Bronchial epithelial cell (primary cell): Measurements from ENCODE around the gene CALML3. TPM values are rescaled to one million over a fixed set of nuclear protein-coding genes. Genes with fewer than 3 reads are reported as not detected.

ENCODE experiments used
- DNase-seq: peaks from one replicate; pipeline ENCODE4 v3.0.0-alpha.2; 2010; ENCODE audit warnings: low read depth
- FAIRE-seq: peaks from 2 replicates; lab custom pipeline; 2011; peaks lifted over from hg19 to GRCh38; lab: Jason Lieb, UNC
- H3K27me3 ChIP-seq: 2 replicates; pipeline ENCODE4 v1.5.1; 2011; ENCODE audit warnings: low read length; ENCODE audit not compliant: control insufficient read depth, insufficient read depth
- H3K36me3 ChIP-seq: 2 replicates; pipeline ENCODE4 v1.5.1; 2011; ENCODE audit warnings: low read length; ENCODE audit not compliant: control insufficient read depth, insufficient read depth
- H3K4me3 ChIP-seq: 2 replicates; pipeline ENCODE4 v1.5.1; 2011; ENCODE audit warnings: mild to moderate bottlenecking, low read depth, low read length, control low read depth
- CTCF ChIP-seq: IDR thresholded peaks from 2 replicates; pipeline ENCODE4 v1.5.1; 2011; ENCODE audit warnings: mild to moderate bottlenecking, moderate library complexity, low read length, control low read depth, inconsistent platforms; ENCODE audit not compliant: insufficient read depth, severe bottlenecking
- total RNA-seq: library from RNA; depleted of rRNA; stranded (reverse); fragments of >200 nt; gene quantifications from 2 replicates; pipeline ENCODE4 v1.2.1, GENCODE V29; 2014

The CALML3 gene
- total RNA-seq, 1 donor from 2014 or later: 0.53 TPM

DNA sequence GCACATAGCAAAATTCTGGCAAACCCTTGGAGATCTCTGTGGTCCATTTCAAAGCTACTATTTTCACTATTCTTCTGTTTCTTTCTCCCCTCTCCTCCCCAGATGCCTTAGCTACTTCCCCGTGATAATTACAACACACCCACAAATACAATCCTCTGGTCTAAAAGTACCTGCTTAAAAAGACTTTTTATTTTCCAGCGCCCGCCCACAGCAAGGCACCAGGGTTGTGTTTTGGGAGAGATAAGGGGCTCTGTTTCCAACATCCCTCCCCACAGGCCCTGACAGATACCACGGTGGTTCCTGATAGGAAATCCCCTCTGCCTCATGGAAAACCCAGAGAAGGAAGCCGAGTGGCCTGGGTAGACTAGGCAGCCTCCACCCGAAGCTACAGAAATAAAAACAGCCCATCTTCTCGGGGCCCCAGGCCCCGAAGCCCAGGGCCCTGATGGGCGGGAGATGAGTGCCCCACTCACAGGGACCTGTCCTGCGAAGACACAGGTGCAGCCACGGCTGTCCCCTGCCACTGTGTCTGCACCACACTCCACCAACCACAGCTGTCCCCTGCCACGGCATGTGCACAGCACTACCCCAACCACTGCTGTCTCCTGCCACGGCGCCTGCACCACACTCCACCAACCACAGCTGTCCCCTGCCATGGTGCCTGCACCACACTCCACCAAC is 45.1 kb upstream of the CALML3 start:
- DNase-seq (no peak), FAIRE-seq (no peak)
- Histone ChIP-seq H3K4me3 (no peak overlapping the region), H3K27me3 (no peaks in the 10 kb centered on the region), H3K36me3 (no peaks in the 10 kb centered on the region)
- no peak for TF ChIP-seq CTCF

DNA sequence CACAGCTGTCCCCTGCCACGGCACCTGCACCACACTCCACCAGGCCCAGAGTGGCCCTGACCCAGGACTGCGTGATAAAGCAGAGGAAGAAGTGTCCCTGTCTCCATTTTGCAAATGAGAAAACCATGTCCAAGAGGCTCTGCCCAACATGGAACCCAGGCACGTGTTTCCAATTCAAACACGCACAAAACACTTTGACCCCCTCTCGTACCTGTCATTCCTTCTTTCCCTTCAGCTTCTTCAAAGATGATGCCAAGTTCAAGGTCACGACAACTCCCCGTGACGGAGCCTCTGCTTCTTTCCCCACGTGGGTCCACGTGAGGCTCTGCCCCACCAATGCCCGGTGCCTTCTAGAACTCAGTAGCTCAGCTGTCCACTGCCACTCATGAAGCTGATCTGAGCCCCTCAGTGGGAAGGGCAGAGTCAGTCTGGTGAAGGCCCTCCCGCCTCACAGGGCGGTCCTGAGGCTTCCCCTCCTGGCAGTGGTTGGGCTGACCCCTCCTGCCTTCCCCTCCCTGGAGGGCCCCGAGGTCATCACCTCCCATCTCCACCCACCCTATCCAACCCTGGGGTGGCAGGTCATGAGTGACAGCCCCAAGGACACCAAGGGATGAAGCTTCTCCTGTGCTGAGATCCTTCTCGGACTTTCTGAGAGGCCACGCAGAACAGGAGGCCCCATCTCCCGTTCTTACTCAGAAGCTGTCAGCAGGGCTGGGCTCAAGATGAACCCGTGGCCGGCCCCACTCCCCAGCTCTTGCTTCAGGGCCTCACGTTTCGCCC is 44.4 kb upstream of the CALML3 start:
- Histone ChIP-seq H3K4me3 (no peak overlapping the region), H3K27me3 (no peaks in the 10 kb centered on the region), H3K36me3 (no peaks in the 10 kb centered on the region)
- TF ChIP-seq CTCF: no peak
- peak; percentile 58 for FAIRE-seq
- DNase-seq: no peak

GRCh38 chr10:5481121-5481520 is 43.6 kb upstream of the CALML3 start:
- H3K27me3 ChIP-seq: no peaks in the 10 kb centered on the region
- no peak for TF ChIP-seq CTCF
- no peaks in the 10 kb centered on the region for H3K36me3 ChIP-seq
- no peak overlapping the region for H3K4me3 ChIP-seq
- FAIRE-seq: no peak
- peak; percentile 66 for DNase-seq

GRCh38 chr10:5482016-5482415 is 42.7 kb upstream of the CALML3 start:
- H3K36me3 ChIP-seq: no peaks in the 10 kb centered on the region
- no peaks in the 10 kb centered on the region for H3K27me3 ChIP-seq
- no peak overlapping the region for H3K4me3 ChIP-seq
- no peak for TF ChIP-seq CTCF
- FAIRE-seq: no peak
- no peak for DNase-seq

GRCh38 chr10:5484205-5484604 is 40.6 kb upstream of the CALML3 start:
- H3K36me3 ChIP-seq: no peaks in the 10 kb centered on the region
- DNase-seq: peak; percentile 98
- FAIRE-seq: no peak

More at GRCh38 chr10:5484205-5484604, 40.6 kb upstream of the CALML3 start:
- Histone ChIP-seq H3K27me3 (no peaks in the 10 kb centered on the region), H3K4me3 (no peak overlapping the region)
- no peak for TF ChIP-seq CTCF
